Natural killer cell treated with Interleukin-12 subunit alpha and Interleukin-12 subunit beta and Interleukin-15 and Interleukin-18, amount 100 ng/mL, for 72 hours (primary cell): ENCODE data around the gene IGSF10. TPM values are rescaled to one million over a fixed set of nuclear protein-coding genes. Genes with fewer than 3 reads are reported as not detected.
"Not testable (repeated sequence)": the region's sequence is repeated elsewhere in the genome, so short reads cannot be mapped to it uniquely, and the experiment has no call there.

Experiments
- ATAC-seq, 2 donors: fragments of 150-1000 bp; cut with Tn5 transposase in 1 of 2; sonication (Bioruptor Pico), chemical (Tn5 transposase) in 1 of 2; 2 replicates each; pipeline ENCODE4 v1.10.0; 2021
- DNase-seq: peaks from one replicate; pipeline ENCODE4 v3.0.0; 2022; ENCODE audit warnings: low spot score
- H3K27ac Mint-ChIP-seq, 2 donors: 1 replicate in 1 of 2; 2 replicates in 1 of 2; pipeline ENCODE4 v1.8.0; 2022; ENCODE audit warnings: mixed read lengths in 2 of 2, mild to moderate bottlenecking in 1 of 2, moderate library complexity in 1 of 2
- H3K27me3 Mint-ChIP-seq, 2 donors: 1 replicate in 1 of 2; 2 replicates in 1 of 2; pipeline ENCODE4 v1.8.0; 2022; ENCODE audit warnings: mixed read lengths in 2 of 2
- H3K36me3 Mint-ChIP-seq: one replicate; pipeline ENCODE4 v1.8.0; 2022; ENCODE audit warnings: mixed read lengths
- H3K4me1 Mint-ChIP-seq, 2 donors: 1 replicate in 1 of 2; 2 replicates in 1 of 2; pipeline ENCODE4 v1.8.0; 2022; ENCODE audit warnings: low read depth in 2 of 2, mixed read lengths in 2 of 2, mild to moderate bottlenecking in 1 of 2
- H3K4me3 Mint-ChIP-seq: one replicate; pipeline ENCODE4 v1.8.0; 2022; ENCODE audit warnings: mixed read lengths
- H3K9me3 Mint-ChIP-seq: 2 replicates; pipeline ENCODE4 v1.8.0; 2022; ENCODE audit warnings: mixed read lengths
- total RNA-seq, 2 donors: library from RNA; stranded (reverse); gene quantifications; one replicate each; pipeline ENCODE4 v1.2.3, GENCODE V29; 2022

The IGSF10 gene, protein sequence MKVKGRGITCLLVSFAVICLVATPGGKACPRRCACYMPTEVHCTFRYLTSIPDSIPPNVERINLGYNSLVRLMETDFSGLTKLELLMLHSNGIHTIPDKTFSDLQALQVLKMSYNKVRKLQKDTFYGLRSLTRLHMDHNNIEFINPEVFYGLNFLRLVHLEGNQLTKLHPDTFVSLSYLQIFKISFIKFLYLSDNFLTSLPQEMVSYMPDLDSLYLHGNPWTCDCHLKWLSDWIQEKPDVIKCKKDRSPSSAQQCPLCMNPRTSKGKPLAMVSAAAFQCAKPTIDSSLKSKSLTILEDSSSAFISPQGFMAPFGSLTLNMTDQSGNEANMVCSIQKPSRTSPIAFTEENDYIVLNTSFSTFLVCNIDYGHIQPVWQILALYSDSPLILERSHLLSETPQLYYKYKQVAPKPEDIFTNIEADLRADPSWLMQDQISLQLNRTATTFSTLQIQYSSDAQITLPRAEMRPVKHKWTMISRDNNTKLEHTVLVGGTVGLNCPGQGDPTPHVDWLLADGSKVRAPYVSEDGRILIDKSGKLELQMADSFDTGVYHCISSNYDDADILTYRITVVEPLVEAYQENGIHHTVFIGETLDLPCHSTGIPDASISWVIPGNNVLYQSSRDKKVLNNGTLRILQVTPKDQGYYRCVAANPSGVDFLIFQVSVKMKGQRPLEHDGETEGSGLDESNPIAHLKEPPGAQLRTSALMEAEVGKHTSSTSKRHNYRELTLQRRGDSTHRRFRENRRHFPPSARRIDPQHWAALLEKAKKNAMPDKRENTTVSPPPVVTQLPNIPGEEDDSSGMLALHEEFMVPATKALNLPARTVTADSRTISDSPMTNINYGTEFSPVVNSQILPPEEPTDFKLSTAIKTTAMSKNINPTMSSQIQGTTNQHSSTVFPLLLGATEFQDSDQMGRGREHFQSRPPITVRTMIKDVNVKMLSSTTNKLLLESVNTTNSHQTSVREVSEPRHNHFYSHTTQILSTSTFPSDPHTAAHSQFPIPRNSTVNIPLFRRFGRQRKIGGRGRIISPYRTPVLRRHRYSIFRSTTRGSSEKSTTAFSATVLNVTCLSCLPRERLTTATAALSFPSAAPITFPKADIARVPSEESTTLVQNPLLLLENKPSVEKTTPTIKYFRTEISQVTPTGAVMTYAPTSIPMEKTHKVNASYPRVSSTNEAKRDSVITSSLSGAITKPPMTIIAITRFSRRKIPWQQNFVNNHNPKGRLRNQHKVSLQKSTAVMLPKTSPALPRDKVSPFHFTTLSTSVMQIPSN (N-terminal part only)
- total RNA-seq = not detected

DNA sequence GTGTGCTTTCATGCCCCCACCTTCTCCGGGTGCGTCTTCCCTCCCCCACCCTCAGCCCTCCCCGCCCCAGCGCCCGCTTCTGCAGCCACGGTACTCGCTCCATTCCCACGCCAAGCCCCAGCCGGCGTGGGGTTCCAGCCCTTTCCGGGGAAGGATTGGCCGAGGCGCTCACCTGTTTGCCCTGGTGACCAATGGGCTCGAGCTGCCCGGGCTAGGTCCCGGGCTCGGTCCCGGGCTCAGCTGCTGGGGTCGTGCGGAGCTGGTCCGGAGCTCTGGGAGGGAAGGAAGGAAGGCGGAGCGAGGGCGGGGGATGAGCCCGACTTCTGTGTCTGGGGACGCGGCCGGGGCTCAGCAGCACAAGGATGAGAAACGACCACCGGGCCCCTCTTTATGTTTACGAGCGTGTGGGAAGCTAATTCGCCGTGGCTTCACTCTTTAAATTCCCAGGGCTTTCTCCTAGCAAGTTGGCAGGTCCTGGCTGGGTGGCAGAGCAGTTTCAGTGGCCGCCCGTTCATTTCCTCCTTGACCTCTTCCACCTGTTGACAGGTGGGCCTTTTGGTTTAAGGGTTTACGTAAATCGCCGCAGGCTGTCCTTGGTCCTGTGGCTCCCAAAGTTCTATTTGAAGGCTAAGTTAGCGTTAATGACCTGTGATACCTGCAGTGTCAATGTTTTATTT lies at the start of gene IGSF10:
Gene IGSF10 (minus strand): TSS at position 288 of the 677 bp plus-strand sequence. CDS start 2,352 bp downstream, outside the sequence.
- no peak within 1 kb of the TSS for H3K27ac Mint-ChIP-seq
- H3K4me3 Mint-ChIP-seq = no peak within 1 kb of the TSS
- H3K9me3 Mint-ChIP-seq = no peaks in the 10 kb centered on the region
- H3K27me3 Mint-ChIP-seq = peaks cover 28 to 38% of the 10 kb centered on the region in 2 donors
- no peaks in the 10 kb centered on the region for H3K36me3 Mint-ChIP-seq
- peak in 1 of 2 donors; percentile 36 for ATAC-seq
- H3K4me1 Mint-ChIP-seq = peaks cover 0 to 2% of the 10 kb centered on the region in 2 donors
- DNase-seq = no peak

DNA sequence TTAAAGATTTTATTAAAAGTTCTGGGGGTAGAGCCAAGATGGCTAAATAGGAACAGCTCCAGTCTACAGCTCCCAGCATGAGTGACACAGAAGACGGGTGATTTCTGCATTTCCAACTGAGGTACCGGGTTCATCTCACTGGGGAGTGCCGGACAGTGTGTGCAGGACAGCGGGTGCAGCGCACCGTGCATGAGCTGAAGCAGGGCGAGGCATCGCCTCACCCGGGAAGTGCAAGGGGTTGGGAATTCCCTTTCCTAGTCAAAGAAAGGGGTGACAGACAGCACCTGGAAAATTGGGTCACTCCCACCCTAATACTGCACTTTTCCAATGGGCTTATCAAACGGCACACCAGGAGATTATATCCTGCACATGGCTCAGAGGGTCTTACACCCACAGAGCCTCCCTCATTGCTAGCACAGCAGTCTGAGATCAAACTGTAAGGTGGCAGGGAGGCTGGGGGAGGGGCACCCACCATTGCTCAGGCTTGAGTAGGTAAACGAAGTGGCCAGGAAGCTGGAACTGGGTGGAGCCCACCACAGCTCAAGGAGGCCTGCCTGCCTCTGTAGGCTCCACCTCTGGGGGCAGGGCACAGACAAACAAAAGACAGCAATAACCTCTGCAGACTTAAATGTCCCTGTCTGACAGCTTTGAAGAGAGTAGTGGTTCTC lies 48.7 kb upstream of the IGSF10 start:
- not testable (repeated sequence) for DNase-seq, H3K27ac Mint-ChIP-seq, H3K36me3 Mint-ChIP-seq, H3K4me3 Mint-ChIP-seq, H3K4me1 Mint-ChIP-seq, H3K9me3 Mint-ChIP-seq, H3K27me3 Mint-ChIP-seq, ATAC-seq

DNA sequence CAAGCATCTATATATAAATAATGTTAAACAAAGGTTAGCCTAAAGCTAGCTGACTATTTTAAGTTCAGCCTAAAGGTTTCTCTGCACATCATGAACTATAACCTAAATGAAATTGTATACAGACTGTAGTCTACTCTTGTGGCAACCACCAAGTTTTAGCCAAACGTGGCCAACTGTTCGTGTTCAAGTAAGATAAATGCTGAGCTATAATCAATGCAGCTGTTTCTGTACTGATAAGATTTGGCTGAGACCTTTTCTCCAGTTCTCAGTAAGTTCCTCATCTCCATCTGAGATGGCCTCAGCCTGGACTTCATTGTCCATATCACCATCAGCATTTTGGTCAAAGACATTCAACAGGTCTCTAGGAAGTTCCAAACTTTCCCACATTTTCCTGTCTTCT lies 43.7 kb upstream of the IGSF10 start:
- H3K4me3 Mint-ChIP-seq = no peak overlapping the region
- ATAC-seq = no peak
- H3K27ac Mint-ChIP-seq = no peak overlapping the region
- peaks cover 3 to 18% of the 10 kb centered on the region in 2 donors for H3K27me3 Mint-ChIP-seq
- H3K36me3 Mint-ChIP-seq = no peaks in the 10 kb centered on the region
- H3K9me3 Mint-ChIP-seq = no peaks in the 10 kb centered on the region
- DNase-seq = no peak
- no peaks in the 10 kb centered on the region for H3K4me1 Mint-ChIP-seq

DNA sequence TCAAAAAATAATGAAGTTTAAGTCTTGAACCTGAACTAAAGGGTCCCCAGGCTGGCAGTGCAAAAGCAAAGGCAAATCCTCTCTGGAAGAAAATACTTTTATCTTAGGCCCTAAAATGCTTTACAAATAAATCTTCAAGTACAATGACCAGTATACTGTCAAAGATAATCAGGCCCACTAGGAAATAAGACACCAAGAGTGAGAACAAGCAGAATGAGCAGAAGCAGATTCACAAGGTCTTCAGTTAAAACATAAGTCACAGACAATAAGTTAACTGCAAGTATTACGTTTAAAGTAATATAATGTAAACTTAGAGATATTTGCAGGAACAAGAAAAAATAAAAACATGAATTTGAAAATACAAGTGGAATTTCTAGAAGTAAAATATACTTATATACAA lies 42.2 kb upstream of the IGSF10 start:
- no peaks in the 10 kb centered on the region for H3K4me1 Mint-ChIP-seq
- peaks cover 3 to 18% of the 10 kb centered on the region in 2 donors for H3K27me3 Mint-ChIP-seq
- ATAC-seq (no peak), DNase-seq (no peak)
- no peak overlapping the region for H3K27ac Mint-ChIP-seq
- no peaks in the 10 kb centered on the region for H3K36me3 Mint-ChIP-seq
- no peaks in the 10 kb centered on the region for H3K9me3 Mint-ChIP-seq
- H3K4me3 Mint-ChIP-seq = no peak overlapping the region

DNA sequence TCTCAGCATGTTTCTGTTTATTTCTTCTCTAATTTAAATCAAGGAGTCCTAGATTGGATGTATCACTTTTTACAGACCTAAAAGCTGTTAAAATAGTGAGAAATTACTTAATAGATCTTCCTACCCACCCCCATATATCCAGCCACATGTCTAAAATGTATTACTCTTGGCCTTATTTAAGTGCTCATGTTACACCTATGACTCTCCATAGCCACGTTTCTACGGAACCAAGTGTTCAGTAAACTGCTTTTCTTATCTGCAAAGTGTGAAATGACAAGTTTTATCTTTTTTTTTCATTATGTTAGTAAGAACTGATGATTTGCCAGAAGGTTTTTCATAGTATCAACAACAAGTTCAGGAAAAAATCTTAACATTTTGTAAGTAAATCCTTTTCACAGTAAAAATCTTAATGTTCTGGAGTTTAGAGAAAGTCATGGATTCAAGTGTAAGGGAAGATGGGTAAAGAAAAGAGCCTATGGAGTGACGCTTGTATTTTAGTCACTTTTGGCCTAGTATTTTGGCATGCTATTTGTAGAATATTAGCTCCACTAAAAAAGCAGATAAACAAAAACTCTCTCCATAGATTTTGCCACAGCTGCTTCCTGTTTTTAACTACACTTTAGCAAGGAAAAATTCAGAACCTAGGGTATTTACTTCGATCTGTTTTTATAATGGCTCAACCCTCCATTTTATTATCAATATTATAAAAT lies 41.2 kb upstream of the IGSF10 start:
- DNase-seq = no peak

DNA sequence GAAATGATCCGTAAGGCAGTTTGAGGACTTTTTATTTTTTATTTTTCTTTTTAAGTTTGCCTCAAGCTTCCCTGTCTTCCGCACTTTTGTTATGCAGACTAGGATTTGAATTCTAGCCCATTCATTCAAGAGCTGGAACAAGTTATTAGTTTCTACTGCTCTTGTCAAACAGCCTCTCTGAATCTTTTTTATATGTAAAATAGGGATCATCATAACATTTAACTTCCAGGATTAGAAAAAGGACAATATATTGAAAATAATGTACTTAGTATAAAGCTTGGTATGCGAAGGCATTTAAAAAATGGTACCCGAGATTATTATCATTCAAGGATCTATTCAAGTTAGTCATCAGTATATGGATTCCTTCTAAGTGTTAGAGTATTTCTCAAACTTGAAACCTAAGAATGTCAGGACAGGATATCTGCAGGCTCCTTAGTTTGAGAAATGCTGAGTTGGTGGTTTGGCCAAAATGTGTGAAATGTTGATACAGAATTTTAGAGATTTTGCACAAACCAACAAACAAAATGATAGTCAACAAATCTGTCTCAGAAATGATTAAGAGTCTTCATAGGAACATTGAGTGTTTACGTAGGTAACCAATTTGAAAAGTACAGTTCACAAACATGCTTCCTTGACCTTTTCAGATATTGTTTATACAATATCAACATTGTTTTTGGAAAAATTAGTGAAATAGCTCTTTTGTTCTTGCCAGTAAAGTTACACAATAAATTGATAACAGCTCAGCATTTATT lies 40.5 kb upstream of the IGSF10 start:
- Mint-ChIP-seq H3K9me3 (no peaks in the 10 kb centered on the region), H3K27me3 (peaks cover 3 to 18% of the 10 kb centered on the region in 2 donors), H3K4me3 (no peak overlapping the region), H3K27ac (no peak overlapping the region), H3K36me3 (no peaks in the 10 kb centered on the region), H3K4me1 (no peaks in the 10 kb centered on the region)
- ATAC-seq = no peak
- no peak for DNase-seq

More for the DNA sequence above, 41.2 kb upstream of the IGSF10 start:
- Mint-ChIP-seq H3K4me1 (no peaks in the 10 kb centered on the region), H3K36me3 (no peaks in the 10 kb centered on the region), H3K27ac (no peak overlapping the region), H3K27me3 (peaks cover 3 to 18% of the 10 kb centered on the region in 2 donors), H3K4me3 (no peak overlapping the region), H3K9me3 (no peaks in the 10 kb centered on the region)
- ATAC-seq = no peak

DNA sequence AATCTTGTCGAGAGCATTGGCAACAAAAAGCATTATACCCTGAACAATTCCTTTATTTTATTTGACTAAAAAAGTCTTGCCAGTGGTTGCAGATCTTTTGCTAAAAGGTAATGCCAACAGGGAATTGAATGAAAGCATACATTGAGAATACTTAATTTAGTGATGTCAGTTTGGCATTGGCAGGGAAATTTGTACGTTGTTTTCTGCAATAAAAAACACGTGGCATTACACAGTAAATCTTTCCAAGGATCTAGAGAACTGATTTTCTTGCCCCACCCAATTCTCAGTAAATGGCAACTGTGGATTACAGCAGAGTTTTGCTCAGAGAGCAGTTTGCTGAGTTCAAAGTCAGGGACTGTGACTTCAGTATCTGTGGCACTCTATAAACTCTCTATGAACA lies 38.3 kb upstream of the IGSF10 start:
- no peaks in the 10 kb centered on the region for H3K9me3 Mint-ChIP-seq
- no peaks in the 10 kb centered on the region for H3K36me3 Mint-ChIP-seq
- H3K27ac Mint-ChIP-seq = no peak overlapping the region
- peaks cover 3 to 18% of the 10 kb centered on the region in 2 donors for H3K27me3 Mint-ChIP-seq
- DNase-seq (no peak), ATAC-seq (no peak)
- no peaks in the 10 kb centered on the region for H3K4me1 Mint-ChIP-seq
- no peak overlapping the region for H3K4me3 Mint-ChIP-seq

DNA sequence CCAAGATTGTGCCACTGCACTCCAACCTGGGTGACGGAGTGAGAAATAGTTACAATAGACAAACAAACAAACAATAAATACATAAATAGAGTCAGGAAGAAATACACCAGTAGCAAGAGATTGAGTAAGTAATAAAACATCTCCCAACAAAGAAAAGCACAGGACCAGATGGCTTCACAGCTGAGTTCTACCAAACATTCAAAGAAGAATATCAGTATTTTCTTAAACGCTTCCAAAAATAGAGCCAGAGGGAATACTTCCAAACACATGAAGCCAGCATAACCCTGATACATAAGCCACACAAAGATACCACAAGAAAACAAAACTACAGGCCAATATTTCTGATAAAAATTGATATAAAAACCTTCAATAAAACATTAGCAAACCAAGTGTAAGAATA lies 30.7 kb upstream of the IGSF10 start:
- Mint-ChIP-seq H3K9me3 (peaks cover 4% of the 10 kb centered on the region), H3K36me3 (peaks cover 2% of the 10 kb centered on the region), H3K27me3 (peaks cover 14 to 30% of the 10 kb centered on the region in 2 donors), H3K4me3 (no peak overlapping the region), H3K4me1 (no peaks in the 10 kb centered on the region), H3K27ac (no peak overlapping the region)
- DNase-seq (no peak), ATAC-seq (no peak)

DNA sequence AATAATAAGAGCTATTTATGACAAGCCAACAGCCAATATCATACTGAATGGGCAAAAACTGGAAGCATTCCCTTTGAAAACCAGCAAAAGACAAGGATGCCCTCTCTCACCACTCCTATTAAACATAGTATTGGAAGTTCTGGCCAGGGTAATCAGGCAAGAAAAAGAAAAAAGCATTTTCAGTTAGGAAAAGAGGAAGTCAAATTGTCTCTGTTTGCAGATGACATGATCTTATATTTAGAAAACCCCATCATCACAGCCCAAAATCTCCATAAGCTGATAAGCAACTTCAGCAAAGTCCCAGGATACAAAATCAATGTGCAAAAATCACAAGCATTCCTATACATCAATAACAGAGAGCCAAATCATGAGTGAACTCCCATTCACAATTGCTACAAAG lies 27.0 kb upstream of the IGSF10 start:
- H3K27ac Mint-ChIP-seq, H3K36me3 Mint-ChIP-seq, ATAC-seq, H3K9me3 Mint-ChIP-seq, H3K4me3 Mint-ChIP-seq, H3K4me1 Mint-ChIP-seq, DNase-seq: not testable (repeated sequence)
- peaks cover 25 to 53% of the 10 kb centered on the region in 2 donors for H3K27me3 Mint-ChIP-seq

DNA sequence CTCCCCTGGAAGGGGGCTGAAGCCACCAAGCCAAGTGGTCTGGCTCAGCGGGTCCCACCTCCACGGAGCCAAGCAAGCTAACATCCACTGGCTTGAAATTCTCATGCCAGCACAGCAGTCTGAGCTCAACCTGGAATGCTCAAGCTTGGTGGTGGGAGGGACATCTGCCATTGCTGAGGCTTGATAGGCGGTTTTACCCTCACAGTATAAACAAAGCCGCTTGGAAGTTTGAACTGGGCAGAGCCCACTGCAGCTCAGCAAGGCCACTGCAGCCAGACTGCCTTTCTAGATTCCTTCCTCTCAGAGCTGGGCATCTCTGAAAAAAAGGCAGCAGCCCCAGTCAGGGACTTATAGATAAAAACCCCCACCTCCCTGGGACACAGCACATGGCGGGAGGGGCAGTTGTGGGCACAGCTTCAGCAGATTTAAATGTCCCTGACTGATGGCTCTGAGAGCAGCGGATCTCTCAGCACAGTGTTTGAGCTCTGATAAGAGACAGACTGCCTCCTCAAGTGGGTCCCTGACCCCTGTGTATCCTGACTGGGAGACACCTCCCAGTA lies 23.2 kb upstream of the IGSF10 start:
- peaks cover 18% of the 10 kb centered on the region for H3K36me3 Mint-ChIP-seq
- no peak overlapping the region for H3K4me3 Mint-ChIP-seq

DNA sequence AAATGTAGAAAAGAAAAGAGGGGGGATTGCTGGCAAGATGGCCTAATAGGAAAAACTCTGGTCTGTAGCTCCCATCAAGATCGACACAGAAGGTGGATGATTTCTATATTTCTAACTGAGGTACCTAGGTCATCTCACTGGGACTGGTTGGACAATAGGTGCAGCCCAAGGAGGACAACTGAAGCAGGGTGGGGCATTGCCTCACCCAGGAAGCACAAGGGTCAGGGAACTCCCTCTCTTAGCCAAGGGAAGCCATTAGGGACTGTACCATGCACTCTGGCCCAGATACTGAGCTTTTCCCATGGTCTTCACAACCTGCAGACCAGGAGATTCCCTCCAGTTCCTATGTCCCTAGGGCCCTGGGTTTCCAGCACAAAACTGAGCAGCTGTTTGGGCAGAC lies 22.6 kb upstream of the IGSF10 start:
- Mint-ChIP-seq H3K4me3 (no peak overlapping the region), H3K27me3 (peaks cover 15 to 58% of the 10 kb centered on the region in 2 donors), H3K9me3 (peaks cover 7% of the 10 kb centered on the region), H3K36me3 (peaks cover 18% of the 10 kb centered on the region), H3K4me1 (no peaks in the 10 kb centered on the region), H3K27ac (no peak overlapping the region)
- DNase-seq (no peak), ATAC-seq (no peak)

More for the DNA sequence above, 23.2 kb upstream of the IGSF10 start:
- ATAC-seq = no peak
- no peak for DNase-seq
- Mint-ChIP-seq H3K27ac (no peak overlapping the region), H3K9me3 (peaks cover 10% of the 10 kb centered on the region), H3K4me1 (no peaks in the 10 kb centered on the region), H3K27me3 (peaks cover 15 to 53% of the 10 kb centered on the region in 2 donors)
